Erythroblast (primary cell): Measurements from ENCODE around the gene CDR2L.
"Not testable (repeated sequence)": the region's sequence is repeated elsewhere in the genome, so short reads cannot be mapped to it uniquely, and the experiment has no call there.

Experiments
- DNase-seq, 2 experiments: peaks; one replicate each; lab custom pipeline; 2025; lab: John Stamatoyannopoulos, UW
- GATA1 ChIP-seq: IDR thresholded peaks from 2 replicates; pipeline ENCODE4 v1.6.1; 2011; ENCODE audit warnings: low read depth, mild to moderate bottlenecking, control low read depth, low read length, moderate library complexity
- POLR2A ChIP-seq: IDR thresholded peaks from 2 replicates; pipeline ENCODE4 v1.6.1; 2011; ENCODE audit warnings: mild to moderate bottlenecking, low read length

CDR2L gene

GRCh38 chr17:74964246-74964761, 23.1 kb upstream of the CDR2L start:
- DNase-seq = no peak
- TF ChIP-seq POLR2A (no peak), GATA1 (no peak)

DNA sequence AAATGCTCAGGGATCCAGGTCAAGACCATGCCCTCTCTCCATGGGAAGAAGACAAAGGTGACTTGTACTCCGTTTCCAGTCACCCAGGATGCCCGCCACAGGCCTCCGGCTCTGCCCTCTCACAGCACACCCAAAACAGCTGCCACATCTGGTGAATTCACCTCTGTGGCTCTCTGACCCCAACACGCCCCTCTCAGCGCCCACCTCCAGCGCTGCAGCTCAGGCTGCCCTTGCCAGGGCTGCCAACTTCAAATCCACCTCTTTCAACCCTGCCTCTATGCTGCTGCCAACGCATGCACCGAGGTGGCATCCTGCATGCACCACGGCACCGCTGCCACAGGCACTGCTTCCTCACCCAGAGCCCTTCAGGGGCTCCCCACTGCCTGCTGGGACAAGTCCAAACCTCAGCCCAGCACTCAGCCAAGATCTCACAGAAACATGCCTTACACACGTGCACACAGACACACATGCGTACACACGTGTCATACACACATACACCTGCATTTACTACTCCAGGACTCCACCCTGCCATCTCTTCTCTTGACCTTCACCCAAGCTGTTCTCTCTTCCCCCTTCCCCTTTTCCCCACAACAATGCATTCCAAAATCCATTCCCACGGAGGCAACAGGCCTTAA, 22.3 kb upstream of the CDR2L start:
- DNase-seq = no peak
- TF ChIP-seq POLR2A (no peak), GATA1 (no peak)

DNA sequence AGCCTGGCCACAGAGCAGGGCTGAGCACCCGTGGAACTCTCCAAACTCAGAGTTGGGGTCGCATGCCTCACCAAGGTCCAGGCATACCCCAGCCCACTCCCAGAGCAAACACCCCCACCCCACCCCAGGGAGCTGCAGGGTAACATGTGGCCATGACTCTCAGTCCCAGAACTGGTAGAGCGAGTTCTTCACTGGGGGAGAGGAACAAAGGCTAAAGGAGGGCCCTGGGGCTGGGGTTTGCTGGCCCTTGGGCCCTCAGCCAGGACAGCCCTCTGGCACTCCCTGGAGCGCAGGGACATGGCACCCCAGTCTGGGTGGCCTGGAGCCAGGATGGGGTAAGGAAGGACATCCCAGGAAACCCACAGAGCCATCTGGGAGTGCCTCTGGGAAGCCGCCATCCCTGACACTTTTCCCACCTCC, 19.1 kb upstream of the CDR2L start:
- DNase-seq = no peak
- no peak for TF ChIP-seq POLR2A
- no peak for TF ChIP-seq GATA1

DNA sequence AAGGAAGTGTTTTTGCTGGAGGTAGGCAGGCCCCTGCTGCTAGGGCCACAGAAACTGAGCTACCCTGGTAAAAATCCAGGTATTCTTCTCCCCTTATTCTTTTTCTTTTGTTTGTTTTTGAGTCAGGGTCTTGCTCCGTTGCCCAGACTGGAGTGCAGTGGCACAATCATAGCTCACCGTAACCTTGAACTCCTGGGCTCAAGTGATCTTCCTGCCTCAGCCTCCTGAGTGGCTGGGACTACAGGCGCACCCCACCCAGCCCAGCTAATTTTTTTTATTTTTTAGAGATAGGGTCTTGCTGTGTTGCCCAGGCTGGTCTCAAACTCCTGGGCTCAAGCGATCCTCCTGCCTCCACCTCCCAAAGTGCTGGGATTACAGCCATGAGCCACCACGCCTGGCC, 17.9 kb upstream of the CDR2L start:
- not testable (repeated sequence) for DNase-seq

GRCh38 chr17:74970395-74970794, 17.0 kb upstream of the CDR2L start:
- TF ChIP-seq POLR2A (no peak), GATA1 (no peak)
- no peak for DNase-seq

DNA sequence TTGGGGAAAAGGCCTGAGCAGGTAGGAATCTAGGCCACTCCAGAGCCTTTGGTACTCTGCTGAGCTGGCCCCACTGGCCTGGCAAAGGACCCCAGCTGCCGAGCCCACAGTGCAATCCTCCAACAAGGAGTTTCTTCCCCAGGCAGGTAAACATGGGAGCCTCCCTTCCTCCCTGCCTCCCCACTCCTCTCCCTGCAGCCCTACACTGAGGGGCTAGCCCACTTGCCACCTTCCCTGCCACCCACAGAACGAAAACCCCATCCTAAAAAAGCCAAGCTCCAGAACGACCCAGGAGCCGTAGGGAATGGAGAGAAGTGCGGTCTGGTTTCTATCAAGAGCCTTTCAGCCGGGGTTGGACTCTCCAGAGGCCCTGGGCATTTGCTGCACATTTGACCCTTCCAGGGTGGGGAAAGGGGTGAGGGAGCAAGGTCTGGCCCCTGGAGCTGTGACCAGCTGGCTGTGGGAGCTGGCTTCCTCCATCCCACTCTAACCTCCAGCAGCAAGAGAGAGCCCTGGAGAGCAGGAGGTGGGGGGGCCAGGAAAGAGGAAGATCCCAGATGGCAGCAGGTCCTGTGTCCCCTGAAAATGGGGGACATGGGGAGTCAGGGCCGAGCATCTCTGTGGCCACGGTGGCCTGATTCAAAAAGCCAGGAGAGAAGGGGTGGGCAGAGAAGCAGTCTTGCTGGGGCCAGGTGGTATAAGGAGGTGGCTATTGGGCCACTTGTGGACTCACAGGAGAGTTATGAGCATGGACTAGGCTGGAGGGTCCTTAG, 16.2 kb upstream of the CDR2L start:
- TF ChIP-seq GATA1 (no peak), POLR2A (no peak)
- no peak for DNase-seq

DNA sequence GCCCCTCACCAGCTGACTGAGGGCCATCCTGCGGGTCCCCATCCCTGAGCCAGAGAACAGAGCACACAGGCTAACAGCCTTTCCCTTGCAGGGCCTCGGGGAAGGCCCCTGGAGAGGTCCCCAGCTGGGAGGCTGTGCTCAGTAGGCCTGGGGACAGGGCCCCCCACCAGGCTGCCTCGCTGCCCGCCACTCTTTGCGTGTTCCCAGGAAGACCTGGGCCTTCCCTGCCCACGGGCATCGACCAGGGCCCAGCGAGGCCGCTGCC, 15.7 kb upstream of the CDR2L start:
- no peak for DNase-seq
- TF ChIP-seq GATA1 = no peak
- TF ChIP-seq POLR2A = no peak

DNA sequence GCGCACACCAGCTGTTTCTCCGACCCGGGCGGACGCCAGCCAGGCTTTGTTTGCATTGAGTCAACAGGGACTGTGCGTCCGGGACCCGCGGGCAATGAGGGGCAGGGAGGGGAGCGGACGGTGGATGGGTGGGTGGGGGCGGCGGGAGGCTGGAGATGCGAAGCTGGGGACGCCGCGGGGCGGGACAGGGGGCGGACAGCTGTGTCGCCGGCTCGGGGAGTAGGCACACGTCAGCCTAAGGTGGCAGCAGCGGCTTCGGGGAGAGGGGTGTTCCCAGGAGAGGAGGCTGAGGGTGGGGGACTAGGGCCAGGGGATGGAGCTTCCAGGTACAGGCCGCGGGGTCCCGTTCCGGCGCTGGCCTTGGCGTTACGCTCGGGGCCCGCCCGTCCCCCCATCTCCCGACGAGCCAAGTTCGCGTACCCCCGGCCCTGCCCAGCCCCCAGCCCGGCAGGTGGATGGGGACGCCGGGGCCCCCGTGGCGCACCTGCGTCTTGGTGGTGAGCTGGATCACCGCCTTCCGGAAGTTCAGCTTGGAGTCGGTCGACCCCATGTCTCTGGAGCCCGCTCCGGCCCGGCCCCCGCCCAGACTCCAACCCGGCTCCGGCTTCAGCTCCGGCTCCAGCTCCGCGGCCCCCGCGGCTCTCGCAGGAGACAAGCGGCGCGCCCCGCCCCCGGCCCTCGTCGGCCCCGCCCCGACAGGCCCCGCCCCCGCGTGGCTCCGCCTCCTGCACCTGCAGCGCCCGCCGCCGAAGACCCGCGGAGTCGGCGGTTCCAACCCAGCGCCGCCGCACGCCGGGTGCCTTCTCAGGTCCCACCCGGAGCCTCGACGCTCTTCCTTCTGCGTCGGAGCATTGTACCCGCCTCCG, 15.1 kb upstream of the CDR2L start, which contains the start of gene HID1:
TSS of gene HID1 (minus strand) at position 653 of the 866 bp plus-strand sequence. CDS start at position 550, 103 bp downstream.
- TF ChIP-seq POLR2A (no peak), GATA1 (no peak)
- DNase-seq = peak; percentile 51 to 65

DNA sequence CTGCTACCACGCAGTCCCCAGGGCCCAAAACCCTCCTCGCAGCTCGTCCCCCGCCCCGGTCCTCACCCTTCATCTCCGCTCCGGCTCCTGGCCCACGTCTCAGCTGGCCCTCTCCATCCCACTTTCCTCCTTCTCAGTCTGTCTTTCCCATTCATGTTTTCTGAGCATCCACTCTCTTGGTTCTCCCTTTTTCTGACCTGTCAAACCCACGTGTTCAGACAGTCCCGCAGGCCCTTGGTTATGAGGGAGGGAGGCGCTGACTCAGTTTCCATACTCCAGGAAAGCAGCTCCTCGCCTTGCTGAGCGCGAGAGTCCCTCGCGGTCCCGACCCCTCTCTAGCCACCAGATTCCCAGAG, 14.5 kb upstream of the CDR2L start:
- TF ChIP-seq GATA1 (no peak), POLR2A (no peak)
- DNase-seq = no peak

- no peak for DNase-seq
- TF ChIP-seq GATA1 (no peak), POLR2A (no peak)
Measured at GRCh38 chr17:74975943-74976342, 11.5 kb upstream of the CDR2L start.

GRCh38 chr17:74977802-74978201, 9.6 kb upstream of the CDR2L start:
- no peak for DNase-seq
- TF ChIP-seq GATA1 = no peak
- no peak for TF ChIP-seq POLR2A

- no peak for DNase-seq
- TF ChIP-seq POLR2A (no peak), GATA1 (no peak)
Measured at GRCh38 chr17:74978240-74978639, 9.2 kb upstream of the CDR2L start.

DNA sequence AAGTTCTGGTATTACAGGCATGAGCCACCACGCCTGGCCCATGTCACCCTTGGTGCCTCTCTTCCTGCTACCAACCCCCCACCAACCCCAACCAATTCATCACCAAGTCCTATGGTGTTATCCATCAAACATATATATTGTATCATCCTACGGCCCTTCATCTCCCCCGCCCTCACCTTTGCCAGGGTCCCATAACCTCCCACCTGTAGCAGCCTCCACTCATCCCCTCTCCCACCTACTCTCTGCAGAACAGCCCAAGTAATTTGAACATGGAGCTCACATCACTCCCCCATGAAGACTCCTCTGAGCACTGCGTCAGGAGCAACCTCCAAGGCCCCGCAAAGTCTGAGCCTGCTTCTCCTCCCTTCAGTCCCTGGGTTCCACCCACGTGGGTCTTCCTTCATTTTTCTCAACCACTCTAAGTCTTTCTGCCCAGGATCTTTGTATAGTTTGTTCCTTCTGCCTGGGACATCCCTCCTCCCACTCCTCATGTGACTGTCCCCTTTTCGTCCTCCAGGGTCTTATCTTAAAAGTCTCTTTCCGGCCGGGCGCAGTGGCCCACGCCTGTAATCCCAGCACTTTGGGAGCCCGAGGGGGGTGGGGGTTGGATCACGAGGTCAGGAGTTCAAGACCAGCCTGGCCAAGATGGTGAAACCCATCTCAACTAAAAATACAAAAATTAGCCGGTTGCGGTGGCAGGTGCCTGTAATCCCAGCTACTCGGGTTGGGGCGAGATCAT, 7.9 kb upstream of the CDR2L start:
- TF ChIP-seq POLR2A (no peak), GATA1 (no peak)
- DNase-seq = no peak

DNA sequence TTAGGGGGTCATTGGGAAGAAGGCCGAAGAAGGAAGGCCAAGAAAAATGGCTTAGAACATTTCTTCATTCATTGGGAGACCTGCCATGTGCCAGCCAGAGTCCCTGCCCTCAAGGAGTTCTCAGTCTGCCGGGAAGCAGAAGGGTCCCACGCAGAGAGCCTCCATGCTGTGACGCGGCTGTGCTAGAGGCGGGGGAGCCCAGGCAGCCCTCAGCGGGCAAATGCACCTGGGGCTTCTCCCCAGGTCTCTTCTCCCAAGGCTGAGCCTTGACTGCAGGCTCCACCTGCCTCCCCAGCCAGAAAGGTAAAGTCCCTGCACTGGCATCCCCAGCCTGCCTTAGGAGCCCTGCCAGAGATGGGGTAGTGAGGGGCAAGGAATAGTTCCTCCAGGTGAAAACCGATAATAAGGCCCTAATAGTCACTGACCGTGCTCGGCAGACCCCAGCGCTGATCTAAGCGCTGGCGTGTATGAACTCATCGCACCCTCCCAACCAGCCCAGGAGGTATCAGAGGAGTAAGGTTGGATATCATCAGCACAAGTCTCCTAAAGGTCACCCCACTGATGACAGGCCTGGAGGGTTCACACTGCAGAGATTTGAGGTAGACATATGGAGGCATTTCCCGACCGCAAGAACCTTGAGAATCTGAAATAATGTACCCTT, 6.0 kb upstream of the CDR2L start:
- TF ChIP-seq GATA1 (no peak), POLR2A (no peak)
- no peak for DNase-seq
